Stimulated activated CD4-positive, alpha-beta T cell treated with anti-CD3 and anti-CD28 coated beads, Interleukin-2, amount 100 ng/mL, for 48 hours (primary cell): Measurements from ENCODE around the gene ZNF444.

Experiments
- DNase-seq, 2 donors: peaks; one replicate each; pipeline ENCODE4 v3.0.0-alpha.2; 2020

ZNF444 gene

GRCh38 chr19:56123266-56123891, 17.7 kb upstream of the ZNF444 start:
- no peak for DNase-seq

GRCh38 chr19:56124578-56124977, 16.5 kb upstream of the ZNF444 start:
- no peak for DNase-seq

GRCh38 chr19:56125806-56126590, 15.1 kb upstream of the ZNF444 start:
- DNase-seq, result no peak

- DNase-seq, result no peak
Observed at GRCh38 chr19:56126983-56127780, 13.9 kb upstream of the ZNF444 start.

- no peak for DNase-seq
Observed at GRCh38 chr19:56130006-56130405, 11.1 kb upstream of the ZNF444 start.

GRCh38 chr19:56131651-56132050, 9.4 kb upstream of the ZNF444 start:
- DNase-seq, result no peak

GRCh38 chr19:56132316-56132822, 8.7 kb upstream of the ZNF444 start:
- DNase-seq, result no peak

GRCh38 chr19:56133858-56134653, 7.0 kb upstream of the ZNF444 start:
- DNase-seq, result no peak

- DNase-seq, result no peak
Observed at GRCh38 chr19:56134654-56134921, 6.5 kb upstream of the ZNF444 start.

- no peak for DNase-seq
Observed at GRCh38 chr19:56136362-56136761, 4.7 kb upstream of the ZNF444 start.

- DNase-seq, result no peak
Observed at GRCh38 chr19:56137405-56137804, 3.7 kb upstream of the ZNF444 start.

- DNase-seq, result no peak
Observed at GRCh38 chr19:56138069-56138468, 3.0 kb upstream of the ZNF444 start.

- no peak for DNase-seq
Observed at GRCh38 chr19:56139847-56140582, 1.1 kb upstream of the ZNF444 start.

- DNase-seq, result peak in 1 of 2 donors; percentile 30
Observed at GRCh38 chr19:56141417-56141993, 418 bp downstream of the ZNF444 start.

- no peak for DNase-seq
Observed at GRCh38 chr19:56142087-56142787, 1.1 kb downstream of the ZNF444 start.

GRCh38 chr19:56142897-56143434, 1.9 kb downstream of the ZNF444 start:
- no peak for DNase-seq

- DNase-seq, result no peak
Observed at GRCh38 chr19:56144376-56144775, 3.3 kb downstream of the ZNF444 start.

- no peak for DNase-seq
Observed at GRCh38 chr19:56144831-56145230, 3.7 kb downstream of the ZNF444 start.

GRCh38 chr19:56145698-56146097, 4.6 kb downstream of the ZNF444 start:
- DNase-seq, result no peak

- DNase-seq, result no peak
Observed at GRCh38 chr19:56146904-56147303, 5.8 kb downstream of the ZNF444 start.

GRCh38 chr19:56147307-56147706, 6.2 kb downstream of the ZNF444 start:
- DNase-seq, result no peak
